H9 (cell line): ENCODE data around the gene NADSYN1. TPM values are rescaled to one million over a fixed set of nuclear protein-coding genes. Genes with fewer than 3 reads are reported as not detected.

Experiments used
- DNase-seq: peaks from one replicate; pipeline ENCODE4 v3.0.0-alpha.2; 2017
- H2AFZ ChIP-seq: one replicate; pipeline ENCODE4 v1.6.1; 2013; ENCODE audit warnings: mild to moderate bottlenecking, low read length, control low read depth, moderate library complexity
- H2AK5ac ChIP-seq: 2 replicates; pipeline ENCODE4 v1.6.1; 2013; ENCODE audit warnings: low read length, control low read depth, mixed read lengths; ENCODE audit not compliant: insufficient read length
- H2BK120ac ChIP-seq: one replicate; pipeline ENCODE4 v1.6.1; 2013; ENCODE audit warnings: low read depth, mild to moderate bottlenecking, low read length, control low read depth, inconsistent platforms; ENCODE audit not compliant: poor library complexity, severe bottlenecking
- H2BK12ac ChIP-seq: 2 replicates; pipeline ENCODE4 v1.6.1; 2013; ENCODE audit warnings: low read length, control low read depth, mixed read lengths, low read depth; ENCODE audit not compliant: insufficient read length
- H2BK15ac ChIP-seq: 2 replicates; pipeline ENCODE4 v1.6.1; 2013; ENCODE audit warnings: low read depth, low read length, control low read depth
- H2BK20ac ChIP-seq: one replicate; pipeline ENCODE4 v1.6.1; 2013; ENCODE audit warnings: low read depth, mild to moderate bottlenecking, low read length, control low read depth, inconsistent platforms; ENCODE audit not compliant: poor library complexity, severe bottlenecking
- H2BK5ac ChIP-seq: 2 replicates; pipeline ENCODE4 v1.6.1; 2013; ENCODE audit warnings: low read length, control low read depth, mixed read lengths; ENCODE audit not compliant: insufficient read length
- H3K14ac ChIP-seq: 2 replicates; pipeline ENCODE4 v1.6.1; 2013; ENCODE audit warnings: low read length, control low read depth; ENCODE audit not compliant: insufficient read depth
- H3K18ac ChIP-seq: 2 replicates; pipeline ENCODE4 v1.6.1; 2013; ENCODE audit warnings: low read depth, mild to moderate bottlenecking, mixed read lengths, low read length, control low read depth; ENCODE audit not compliant: insufficient read length
- H3K23ac ChIP-seq: 2 replicates; pipeline ENCODE4 v1.6.1; 2013; ENCODE audit warnings: low read length, control low read depth, mixed read lengths, low read depth; ENCODE audit not compliant: insufficient read length
- H3K23me2 ChIP-seq: 2 replicates; pipeline ENCODE4 v1.6.1; 2013; ENCODE audit warnings: low read depth, mild to moderate bottlenecking, mixed read lengths, low read length, control low read depth; ENCODE audit not compliant: insufficient read length, poor library complexity, severe bottlenecking
- H3K27ac ChIP-seq: 2 replicates; pipeline ENCODE4 v1.5.1; 2013; ENCODE audit warnings: low read length, control low read depth, mixed read lengths, low read depth; ENCODE audit not compliant: insufficient read length
- H3K27me3 ChIP-seq: 2 replicates; pipeline ENCODE4 v1.6.1; 2013; ENCODE audit warnings: low read length, control low read depth, inconsistent platforms; ENCODE audit not compliant: insufficient read depth
- H3K4ac ChIP-seq: 2 replicates; pipeline ENCODE4 v1.6.1; 2013; ENCODE audit warnings: low read depth, mild to moderate bottlenecking, control low read depth, inconsistent platforms, low read length, moderate library complexity
- H3K4me1 ChIP-seq: 2 replicates; pipeline ENCODE4 v1.6.1; 2013; ENCODE audit warnings: low read length, control low read depth, inconsistent platforms; ENCODE audit not compliant: insufficient read depth
- H3K4me2 ChIP-seq: 2 replicates; pipeline ENCODE4 v1.6.1; 2013; ENCODE audit warnings: low read length, control low read depth, mixed read lengths; ENCODE audit not compliant: insufficient read length, insufficient read depth
- H3K56ac ChIP-seq: 2 replicates; pipeline ENCODE4 v1.6.1; 2013; ENCODE audit warnings: low read depth, mild to moderate bottlenecking, mixed read lengths, low read length, control low read depth; ENCODE audit not compliant: insufficient read length
- H3K79me1 ChIP-seq: 2 replicates; pipeline ENCODE4 v1.6.1; 2013; ENCODE audit warnings: low read depth, mild to moderate bottlenecking, moderate library complexity, low read length, control low read depth, inconsistent platforms; ENCODE audit not compliant: insufficient read depth, poor library complexity, severe bottlenecking
- H3K79me2 ChIP-seq: 2 replicates; pipeline ENCODE4 v1.6.1; 2013; ENCODE audit warnings: low read length, control low read depth, inconsistent platforms; ENCODE audit not compliant: insufficient read depth
- H3K9ac ChIP-seq: 2 replicates; pipeline ENCODE4 v1.6.1; 2013; ENCODE audit warnings: low read length, control low read depth, mixed read lengths; ENCODE audit not compliant: insufficient read length; ENCODE audit errors: extremely low read depth
- H3K9me3 ChIP-seq: one replicate; pipeline ENCODE4 v1.6.1; 2013; ENCODE audit warnings: low read depth, low read length, inconsistent platforms; ENCODE audit not compliant: control insufficient read depth
- H3T11ph ChIP-seq: one replicate; pipeline ENCODE4 v1.6.1; 2013; ENCODE audit warnings: mild to moderate bottlenecking, low read length, control low read depth, inconsistent platforms
- H4K20me1 ChIP-seq: one replicate; pipeline ENCODE4 v1.6.1; 2013; ENCODE audit not compliant: control insufficient read depth, insufficient read length, insufficient read depth
- H4K5ac ChIP-seq: 2 replicates; pipeline ENCODE4 v1.6.1; 2013; ENCODE audit warnings: low read depth, mild to moderate bottlenecking, mixed read lengths, low read length, control low read depth; ENCODE audit not compliant: insufficient read length
- H4K8ac ChIP-seq: replicated peaks from 2 replicates; pipeline ENCODE4 v1.6.1; 2013; ENCODE audit warnings: low read length, control low read depth, mixed read lengths, low read depth; ENCODE audit not compliant: insufficient read length
- H4K91ac ChIP-seq: 2 replicates; pipeline ENCODE4 v1.6.1; 2013; ENCODE audit warnings: low read depth, mild to moderate bottlenecking, moderate library complexity, mixed read lengths, low read length, control low read depth; ENCODE audit not compliant: insufficient read length
- H3K27ac Mint-ChIP-seq, 3 experiments: 2 replicates in 2 of 3; 3 replicates in 1 of 3; pipeline ENCODE4 v1.8.0; 2020 to 2021; ENCODE audit warnings: mixed read lengths in 3 of 3, mild to moderate bottlenecking in 1 of 3, moderate library complexity in 1 of 3
- H3K27me3 Mint-ChIP-seq: 2 replicates; pipeline ENCODE4 v1.8.0; 2021; ENCODE audit warnings: low read depth, mild to moderate bottlenecking, moderate library complexity, mixed read lengths
- H3K36me3 Mint-ChIP-seq, 3 experiments: 2 replicates in 2 of 3; 3 replicates in 1 of 3; pipeline ENCODE4 v1.8.0; 2020 to 2021; ENCODE audit warnings: low read depth in 3 of 3, mixed read lengths in 3 of 3; ENCODE audit not compliant: insufficient read depth in 1 of 3
- H3K4me1 Mint-ChIP-seq, 2 experiments: 2 replicates each; pipeline ENCODE4 v1.8.0; 2020; ENCODE audit warnings: mixed read lengths in 2 of 2
- H3K4me3 Mint-ChIP-seq, 2 experiments: 2 replicates in 1 of 2; 3 replicates in 1 of 2; pipeline ENCODE4 v1.8.0; 2020 to 2021; ENCODE audit warnings: mild to moderate bottlenecking in 2 of 2, mixed read lengths in 2 of 2, moderate library complexity in 1 of 2
- H3K9me3 Mint-ChIP-seq, 2 experiments: 2 replicates in 1 of 2; 3 replicates in 1 of 2; pipeline ENCODE4 v1.8.0; 2020; ENCODE audit warnings: mild to moderate bottlenecking in 2 of 2, mixed read lengths in 2 of 2, moderate library complexity in 1 of 2
- WGBS: extraction: QIAGEN DNeasy Blood & Tissue Kit; methylation state at CpG from one replicate; pipeline ENCODE4 v1.1.7; 2013; ENCODE audit warnings: missing lambda C conversion rate, low lambda C conversion rate, mixed read lengths; ENCODE audit not compliant: insufficient read length; ENCODE audit errors: extremely low coverage; 5-methylcytosine and 5-hydroxymethylcytosine counted together
- total RNA-seq: library from RNA; stranded (reverse); gene quantifications from 2 replicates; pipeline ENCODE4 v1.2.1, GENCODE V29; 2021
- TF ChIP-seq, protein P1 (sequence below): fragments of 200-600 bp; sonication (generic); conservative IDR thresholded peaks from 3 replicates; pipeline ENCODE4 v1.8.0; 2021; ENCODE audit warnings: antibody characterized with exemption, mild to moderate bottlenecking

Gene NADSYN1
- total RNA-seq, 1 experiment from 2014 or later = 44.2 TPM

DNA sequence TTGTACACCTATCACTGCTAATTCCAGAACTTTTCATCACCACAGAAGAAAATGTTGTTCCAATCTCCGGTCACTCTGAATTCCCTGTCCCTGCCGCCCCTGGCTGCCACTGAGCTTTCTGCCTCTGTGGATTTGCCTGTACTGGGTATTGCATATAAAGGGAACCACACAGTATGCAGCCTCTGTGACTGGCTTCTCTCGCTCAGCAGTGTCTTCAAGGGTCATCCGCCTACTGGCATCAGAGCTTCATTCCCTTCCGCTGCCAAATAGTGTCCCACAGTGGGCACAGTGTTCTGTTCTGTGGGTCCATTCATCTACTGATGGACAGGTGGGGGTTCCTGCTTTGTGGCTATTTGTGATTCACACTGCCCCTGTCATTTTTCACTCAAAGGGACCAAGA, 10.1 kb upstream of the NADSYN1 start:
- Histone ChIP-seq H4K8ac (no peak overlapping the region), H3K27ac (no peak overlapping the region), H2BK120ac (no peak overlapping the region), H2AFZ (no peak overlapping the region), H4K91ac (no peak overlapping the region), H3K27me3 (no peaks in the 10 kb centered on the region), H3K79me1 (peaks cover 12% of the 10 kb centered on the region), H3K9me3 (no peaks in the 10 kb centered on the region), H3K4me1 (no peaks in the 10 kb centered on the region; the same call in 1 of the 2 replicates), H3T11ph (no peak overlapping the region), H3K56ac (no peak overlapping the region), H4K5ac (no peak overlapping the region), H2AK5ac (no peak overlapping the region), H3K14ac (no peak overlapping the region), H2BK12ac (no peak overlapping the region), H3K79me2 (peaks cover 6% of the 10 kb centered on the region; the same call in 1 of the 2 replicates), H2BK15ac (no peak overlapping the region), H3K9ac (no peak overlapping the region), H3K18ac (no peak overlapping the region), H2BK5ac (no peak overlapping the region), H3K4ac (no peak overlapping the region), H3K4me2 (no peak overlapping the region), H2BK20ac (no peak overlapping the region), H3K23ac (no peak overlapping the region), H4K20me1 (no peaks in the 10 kb centered on the region), H3K23me2 (peaks cover 7% of the 10 kb centered on the region)
- Mint-ChIP-seq H3K4me3 (no peak overlapping the region), H3K9me3 (peaks cover 3 to 4% of the 10 kb centered on the region in 2 experiments; a peak in 2 of 5 replicates), H3K4me1 (peaks cover 19 to 20% of the 10 kb centered on the region in 2 experiments), H3K27ac (no peak overlapping the region), H3K36me3 (peaks cover 64 to 91% (median 89%) of the 10 kb centered on the region in 3 experiments), H3K27me3 (no peaks in the 10 kb centered on the region)
- WGBS = no CpG with 5 or more reads among the region's 5 CpGs
- TF ChIP-seq, protein P1, sequence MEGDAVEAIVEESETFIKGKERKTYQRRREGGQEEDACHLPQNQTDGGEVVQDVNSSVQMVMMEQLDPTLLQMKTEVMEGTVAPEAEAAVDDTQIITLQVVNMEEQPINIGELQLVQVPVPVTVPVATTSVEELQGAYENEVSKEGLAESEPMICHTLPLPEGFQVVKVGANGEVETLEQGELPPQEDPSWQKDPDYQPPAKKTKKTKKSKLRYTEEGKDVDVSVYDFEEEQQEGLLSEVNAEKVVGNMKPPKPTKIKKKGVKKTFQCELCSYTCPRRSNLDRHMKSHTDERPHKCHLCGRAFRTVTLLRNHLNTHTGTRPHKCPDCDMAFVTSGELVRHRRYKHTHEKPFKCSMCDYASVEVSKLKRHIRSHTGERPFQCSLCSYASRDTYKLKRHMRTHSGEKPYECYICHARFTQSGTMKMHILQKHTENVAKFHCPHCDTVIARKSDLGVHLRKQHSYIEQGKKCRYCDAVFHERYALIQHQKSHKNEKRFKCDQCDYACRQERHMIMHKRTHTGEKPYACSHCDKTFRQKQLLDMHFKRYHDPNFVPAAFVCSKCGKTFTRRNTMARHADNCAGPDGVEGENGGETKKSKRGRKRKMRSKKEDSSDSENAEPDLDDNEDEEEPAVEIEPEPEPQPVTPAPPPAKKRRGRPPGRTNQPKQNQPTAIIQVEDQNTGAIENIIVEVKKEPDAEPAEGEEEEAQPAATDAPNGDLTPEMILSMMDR = no peak
- DNase-seq = no peak
